Measurements from ENCODE around the gene IKZF4.

Gene IKZF4

DNA sequence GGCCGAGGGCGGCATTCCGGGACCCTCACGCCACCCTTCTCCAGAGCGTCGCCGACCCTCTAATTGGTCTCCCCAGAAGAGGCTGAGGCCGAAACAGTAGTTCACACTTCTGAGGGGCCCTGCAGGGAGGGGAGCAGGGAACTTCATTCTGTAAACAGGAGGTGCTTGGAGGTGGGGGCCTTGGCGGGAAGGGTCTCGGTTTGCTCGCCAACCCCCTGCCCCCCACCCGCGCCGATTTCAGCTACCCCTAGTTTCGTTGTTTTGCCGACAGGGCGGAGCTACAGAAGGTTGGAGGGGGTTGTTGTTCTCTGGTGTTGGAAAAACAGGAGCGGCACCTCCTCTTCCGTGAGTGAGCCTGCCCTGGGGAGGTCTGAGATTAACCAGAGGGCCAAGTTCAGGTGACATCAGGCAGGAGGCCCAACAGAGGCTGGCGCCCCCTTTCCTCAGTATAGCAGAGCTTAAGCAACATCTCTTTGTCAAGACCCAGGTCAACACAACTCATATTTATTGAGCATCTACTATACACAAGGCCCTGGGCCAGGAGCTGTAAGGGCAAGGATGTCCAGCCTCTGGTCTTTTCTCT lies 59.8 kb downstream of the IKZF4 start:
- Histone ChIP-seq H3K9ac (ENCODE audit: low read length) (peak overlapping the region; percentile 59), H3F3A (ENCODE audit: insufficient read depth) (no peaks in the 10 kb centered on the region), H3K36me3 (ENCODE audit: low read length) (no peaks in the 10 kb centered on the region), H2AFZ (ENCODE audit: low read depth, low read length, severe bottlenecking) (peak overlapping the region; percentile 95), H3K9me2 (replicated peaks; ENCODE audit: insufficient read depth, low read length) (no peaks in the 10 kb centered on the region), H3K27me3 (ENCODE audit: low read length) (no peaks in the 10 kb centered on the region), H3K4me3 (ENCODE audit: insufficient read depth, low read length, poor library complexity, severe bottlenecking) (no peak overlapping the region), H3K27ac (ENCODE audit: low read depth, low read length) (no peak overlapping the region), H4K20me1 (ENCODE audit: low read depth, low read length) (no peaks in the 10 kb centered on the region), H3K9me3 (ENCODE audit: insufficient read depth, low read length) (no peaks in the 10 kb centered on the region), H3K79me2 (ENCODE audit: insufficient read depth, low read length) (no peaks in the 10 kb centered on the region), H3K4me2 (ENCODE audit: low read depth, low read length, poor library complexity, severe bottlenecking) (peak overlapping the region; percentile 95)
- TF ChIP-seq, protein P1, sequence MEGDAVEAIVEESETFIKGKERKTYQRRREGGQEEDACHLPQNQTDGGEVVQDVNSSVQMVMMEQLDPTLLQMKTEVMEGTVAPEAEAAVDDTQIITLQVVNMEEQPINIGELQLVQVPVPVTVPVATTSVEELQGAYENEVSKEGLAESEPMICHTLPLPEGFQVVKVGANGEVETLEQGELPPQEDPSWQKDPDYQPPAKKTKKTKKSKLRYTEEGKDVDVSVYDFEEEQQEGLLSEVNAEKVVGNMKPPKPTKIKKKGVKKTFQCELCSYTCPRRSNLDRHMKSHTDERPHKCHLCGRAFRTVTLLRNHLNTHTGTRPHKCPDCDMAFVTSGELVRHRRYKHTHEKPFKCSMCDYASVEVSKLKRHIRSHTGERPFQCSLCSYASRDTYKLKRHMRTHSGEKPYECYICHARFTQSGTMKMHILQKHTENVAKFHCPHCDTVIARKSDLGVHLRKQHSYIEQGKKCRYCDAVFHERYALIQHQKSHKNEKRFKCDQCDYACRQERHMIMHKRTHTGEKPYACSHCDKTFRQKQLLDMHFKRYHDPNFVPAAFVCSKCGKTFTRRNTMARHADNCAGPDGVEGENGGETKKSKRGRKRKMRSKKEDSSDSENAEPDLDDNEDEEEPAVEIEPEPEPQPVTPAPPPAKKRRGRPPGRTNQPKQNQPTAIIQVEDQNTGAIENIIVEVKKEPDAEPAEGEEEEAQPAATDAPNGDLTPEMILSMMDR (IDR thresholded peaks at IDR 0.05; ENCODE audit: insufficient read depth, low read length, poor library complexity, severe bottlenecking): no peak
- TF ChIP-seq EZH2phosphoT487 (conservative IDR thresholded peaks at IDR 0.05; ENCODE audit: low read length): no peak

DNA sequence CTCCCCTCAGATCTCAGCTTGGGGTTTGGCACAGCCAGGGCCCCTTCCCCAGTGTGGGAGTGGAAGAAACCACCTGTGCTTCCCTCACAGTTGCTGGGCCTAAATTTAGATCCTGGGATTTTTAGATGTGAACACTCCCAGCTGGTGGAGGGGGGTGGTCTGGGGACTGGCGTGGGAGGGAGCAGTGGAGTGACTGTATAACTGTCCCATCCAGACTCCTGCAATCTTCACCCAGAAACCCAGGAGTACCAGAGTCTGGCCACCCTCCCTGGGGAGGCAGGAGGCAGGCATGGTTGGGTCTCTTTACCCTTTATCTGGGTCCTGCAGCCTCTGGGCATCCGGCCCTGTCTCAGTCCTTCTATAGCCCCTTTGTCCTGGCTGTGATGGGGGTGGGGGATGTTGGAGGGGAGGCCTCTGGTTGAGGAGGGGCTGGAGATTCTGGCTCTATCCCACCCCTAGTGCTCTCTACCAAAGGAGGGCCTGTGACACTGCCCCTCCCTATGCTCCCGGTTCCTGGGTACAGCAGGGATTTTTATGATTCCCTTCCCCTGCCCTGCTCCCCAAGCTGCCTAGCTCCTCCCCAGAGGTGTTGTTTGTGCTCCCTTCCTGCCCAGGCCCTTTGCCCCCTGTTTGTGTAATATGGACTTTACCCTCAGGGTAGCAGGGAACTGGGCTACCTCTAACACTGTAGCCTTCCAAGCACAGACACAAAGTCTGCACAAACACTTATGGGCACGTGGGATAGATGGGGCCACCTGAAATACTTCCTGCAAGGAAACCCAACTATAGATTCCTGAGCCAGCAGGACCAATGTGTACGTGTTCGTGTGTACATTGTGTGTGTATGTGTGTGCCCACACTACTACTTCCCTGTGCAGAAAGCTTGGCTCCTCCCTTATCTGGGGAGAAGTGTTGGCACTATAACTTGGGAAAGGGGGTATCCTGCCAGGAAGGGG lies 60.8 kb downstream of the IKZF4 start:
- no peak overlapping the region for H3K4me3 ChIP-seq (ENCODE audit: insufficient read depth, low read length, poor library complexity, severe bottlenecking)
- H3K79me2 ChIP-seq (ENCODE audit: insufficient read depth, low read length): no peaks in the 10 kb centered on the region
- TF ChIP-seq, protein P1 (IDR thresholded peaks at IDR 0.05; ENCODE audit: insufficient read depth, low read length, poor library complexity, severe bottlenecking): no peak
- no peak for TF ChIP-seq EZH2phosphoT487 (conservative IDR thresholded peaks at IDR 0.05; ENCODE audit: low read length)
- no peaks in the 10 kb centered on the region for H3F3A ChIP-seq (ENCODE audit: insufficient read depth)
- H2AFZ ChIP-seq (ENCODE audit: low read depth, low read length, severe bottlenecking): no peak overlapping the region
- H4K20me1 ChIP-seq (ENCODE audit: low read depth, low read length): no peaks in the 10 kb centered on the region
- H3K27ac ChIP-seq (ENCODE audit: low read depth, low read length): no peak overlapping the region
- H3K9me2 ChIP-seq (replicated peaks; ENCODE audit: insufficient read depth, low read length): no peaks in the 10 kb centered on the region
- no peak overlapping the region for H3K9ac ChIP-seq (ENCODE audit: low read length)
- no peaks in the 10 kb centered on the region for H3K27me3 ChIP-seq (ENCODE audit: low read length)
- no peaks in the 10 kb centered on the region for H3K36me3 ChIP-seq (ENCODE audit: low read length)
- H3K9me3 ChIP-seq (ENCODE audit: insufficient read depth, low read length): no peaks in the 10 kb centered on the region
- no peak overlapping the region for H3K4me2 ChIP-seq (ENCODE audit: low read depth, low read length, poor library complexity, severe bottlenecking)

DNA sequence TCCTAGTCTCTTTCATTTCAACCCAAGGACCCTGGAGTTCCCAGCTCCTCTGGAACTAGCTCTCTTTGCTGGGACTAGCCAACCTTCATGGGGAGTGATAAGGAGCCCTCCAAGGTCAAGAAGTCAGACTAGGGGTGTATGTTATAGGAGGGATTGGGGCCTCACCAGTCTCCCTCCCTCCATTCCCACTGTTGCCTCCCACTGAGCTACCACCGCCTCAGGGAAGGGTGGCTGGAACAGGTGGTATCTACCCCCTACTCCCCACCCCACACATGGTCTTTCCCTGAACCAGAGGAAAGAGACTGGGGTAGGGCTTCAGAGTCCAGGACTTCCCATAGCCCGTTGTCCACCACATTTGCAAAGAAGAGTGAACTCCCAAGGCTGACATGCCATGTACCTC lies 61.5 kb downstream of the IKZF4 start:
- Histone ChIP-seq H4K20me1 (ENCODE audit: low read depth, low read length) (no peaks in the 10 kb centered on the region), H3K4me3 (ENCODE audit: insufficient read depth, low read length, poor library complexity, severe bottlenecking) (no peak overlapping the region), H3K9me3 (ENCODE audit: insufficient read depth, low read length) (no peaks in the 10 kb centered on the region), H3K4me2 (ENCODE audit: low read depth, low read length, poor library complexity, severe bottlenecking) (no peak overlapping the region), H3K9me2 (replicated peaks; ENCODE audit: insufficient read depth, low read length) (no peaks in the 10 kb centered on the region), H3K27me3 (ENCODE audit: low read length) (no peaks in the 10 kb centered on the region), H3K36me3 (ENCODE audit: low read length) (no peaks in the 10 kb centered on the region), H3K79me2 (ENCODE audit: insufficient read depth, low read length) (no peaks in the 10 kb centered on the region), H3K27ac (ENCODE audit: low read depth, low read length) (no peak overlapping the region), H2AFZ (ENCODE audit: low read depth, low read length, severe bottlenecking) (no peak overlapping the region), H3F3A (ENCODE audit: insufficient read depth) (no peaks in the 10 kb centered on the region), H3K9ac (ENCODE audit: low read length) (no peak overlapping the region)
- no peak for TF ChIP-seq EZH2phosphoT487 (conservative IDR thresholded peaks at IDR 0.05; ENCODE audit: low read length)
- TF ChIP-seq, protein P1 (IDR thresholded peaks at IDR 0.05; ENCODE audit: insufficient read depth, low read length, poor library complexity, severe bottlenecking): no peak

Data from SU-DHL-6 (cell line).